Vagina (tissue), 2 donors: ENCODE results near the gene FLNB. TPM values are rescaled to one million over a fixed set of nuclear protein-coding genes. Genes with fewer than 3 reads are reported as not detected.

Experiments used
- DNase-seq, 2 donors: peaks; one replicate each; pipeline ENCODE4 v3.0.0-alpha.2; 2017; ENCODE audit errors: extremely low spot score in 2 of 2
- H3K27ac ChIP-seq: fragments of 200-600 bp; sonication (generic); one replicate; pipeline ENCODE4 v1.5.1; 2019
- H3K27me3 ChIP-seq: fragments of 200-600 bp; sonication (generic); one replicate; pipeline ENCODE4 v1.5.1; 2019
- H3K36me3 ChIP-seq, 2 donors: fragments of 200-600 bp; sonication (generic); one replicate each; pipeline ENCODE4 v1.5.1; 2017 to 2019
- H3K4me1 ChIP-seq: fragments of 200-600 bp; sonication (generic); one replicate; pipeline ENCODE4 v1.5.1; 2019
- H3K4me3 ChIP-seq, 2 donors: fragments of 200-600 bp; sonication (generic); 1 replicate in 1 of 2; 2 replicates in 1 of 2; pipeline ENCODE4 v1.5.1; 2016 to 2019
- H3K9me3 ChIP-seq: fragments of 200-600 bp; sonication (generic); one replicate; pipeline ENCODE4 v1.5.1; 2019
- POLR2A ChIP-seq, 2 donors: fragments of 450-650 bp; IDR thresholded peaks; one replicate each; pipeline ENCODE4 v1.6.1; 2017; ENCODE audit warnings: antibody characterized with exemption in 2 of 2, mild to moderate bottlenecking in 2 of 2, moderate library complexity in 2 of 2
- POLR2AphosphoS5 ChIP-seq, 2 donors: sonication (generic); formaldehyde crosslinking; IDR thresholded peaks; one replicate each; pipeline ENCODE4 v1.9.0; 2017; ENCODE audit warnings: antibody characterized with exemption in 2 of 2, mild to moderate bottlenecking in 2 of 2, low read depth in 1 of 2; ENCODE audit not compliant: insufficient read depth in 1 of 2
- intact Hi-C: fragments of 100-400 bp; cut with DNase I; formaldehyde crosslinking; loops from one replicate; pipeline ENCODE4 v1.15.1; 2023
- total RNA-seq: library from RNA; depleted of rRNA; stranded (reverse); fragments of >200 nt; gene quantifications from one replicate; pipeline ENCODE4 v1.2.3, GENCODE V29; 2016
- TF ChIP-seq, protein P1 (sequence below), 3 experiments: fragments of 450-650 bp in 2 of 3; fragments of 200-600 bp in 1 of 3; sonication (generic) in 1 of 3; IDR thresholded peaks; one replicate each; pipeline ENCODE4 v1.5.1; 2017 to 2019; ENCODE audit warnings: antibody characterized with exemption in 3 of 3, mild to moderate bottlenecking in 2 of 3, moderate library complexity in 2 of 3

Gene FLNB
- total RNA-seq, 1 donor from 2014 or later, result 147 TPM

DNA sequence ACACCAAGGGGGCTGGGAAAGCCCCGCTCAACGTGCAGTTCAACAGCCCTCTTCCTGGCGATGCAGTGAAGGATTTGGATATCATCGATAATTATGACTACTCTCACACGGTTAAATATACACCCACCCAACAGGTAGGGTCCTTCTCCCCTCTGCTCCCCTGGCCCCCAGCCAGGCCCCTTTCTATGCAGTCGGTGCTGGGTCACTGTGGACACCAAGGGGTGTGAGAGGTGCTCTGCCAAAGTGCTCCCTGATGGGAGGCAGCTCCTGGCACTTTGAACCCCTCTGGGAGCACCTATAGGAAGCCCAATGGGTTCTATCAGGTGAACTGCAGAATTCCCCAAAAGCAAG is 103.9 kb downstream of the FLNB start:
- no peaks in the 10 kb centered on the region for H3K27me3 ChIP-seq
- H3K27ac ChIP-seq, result peak overlapping the region; percentile 46
- peaks cover 23% of the 10 kb centered on the region for H3K4me1 ChIP-seq
- H3K4me3 ChIP-seq, result no peak overlapping the region
- peaks cover 0 to 44% of the 10 kb centered on the region in 2 donors for H3K36me3 ChIP-seq
- intact Hi-C loops, result no loop called here
- no peaks in the 10 kb centered on the region for H3K9me3 ChIP-seq
- TF ChIP-seq POLR2AphosphoS5 (IDR thresholded peaks at IDR 0.05; ENCODE audit: insufficient read depth in 1 of 2, low read depth in 1 of 2), result no peak
- TF ChIP-seq, protein P1, sequence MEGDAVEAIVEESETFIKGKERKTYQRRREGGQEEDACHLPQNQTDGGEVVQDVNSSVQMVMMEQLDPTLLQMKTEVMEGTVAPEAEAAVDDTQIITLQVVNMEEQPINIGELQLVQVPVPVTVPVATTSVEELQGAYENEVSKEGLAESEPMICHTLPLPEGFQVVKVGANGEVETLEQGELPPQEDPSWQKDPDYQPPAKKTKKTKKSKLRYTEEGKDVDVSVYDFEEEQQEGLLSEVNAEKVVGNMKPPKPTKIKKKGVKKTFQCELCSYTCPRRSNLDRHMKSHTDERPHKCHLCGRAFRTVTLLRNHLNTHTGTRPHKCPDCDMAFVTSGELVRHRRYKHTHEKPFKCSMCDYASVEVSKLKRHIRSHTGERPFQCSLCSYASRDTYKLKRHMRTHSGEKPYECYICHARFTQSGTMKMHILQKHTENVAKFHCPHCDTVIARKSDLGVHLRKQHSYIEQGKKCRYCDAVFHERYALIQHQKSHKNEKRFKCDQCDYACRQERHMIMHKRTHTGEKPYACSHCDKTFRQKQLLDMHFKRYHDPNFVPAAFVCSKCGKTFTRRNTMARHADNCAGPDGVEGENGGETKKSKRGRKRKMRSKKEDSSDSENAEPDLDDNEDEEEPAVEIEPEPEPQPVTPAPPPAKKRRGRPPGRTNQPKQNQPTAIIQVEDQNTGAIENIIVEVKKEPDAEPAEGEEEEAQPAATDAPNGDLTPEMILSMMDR (IDR thresholded peaks at IDR 0.05), result no peak
- no peak for DNase-seq

DNA sequence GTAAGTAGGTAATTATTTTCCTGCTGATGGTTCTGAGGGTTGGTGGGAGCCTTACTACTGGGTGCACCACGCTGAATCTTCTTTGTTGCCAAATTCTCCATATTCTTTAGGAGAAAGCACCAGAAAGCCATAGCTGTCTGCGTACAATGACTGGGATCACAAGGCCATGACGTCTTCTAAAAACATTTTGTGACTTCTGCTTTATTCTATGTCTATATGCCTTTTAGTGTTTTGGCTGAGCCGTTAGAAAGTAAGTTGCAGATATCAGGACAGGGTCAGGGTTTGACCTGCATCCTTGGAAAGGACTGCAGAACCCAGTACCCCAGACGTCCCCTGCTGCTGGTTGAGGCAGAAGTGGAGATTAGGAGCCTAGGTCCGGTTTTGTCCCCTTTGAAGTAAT is 107.0 kb downstream of the FLNB start:
- Histone ChIP-seq H3K4me3 (no peak overlapping the region), H3K4me1 (peaks cover 38% of the 10 kb centered on the region), H3K27ac (no peak overlapping the region), H3K27me3 (no peaks in the 10 kb centered on the region), H3K36me3 (peaks cover 0 to 45% of the 10 kb centered on the region in 2 donors), H3K9me3 (no peaks in the 10 kb centered on the region)
- intact Hi-C loops, result no loop called here
- no peak for TF ChIP-seq POLR2A (IDR thresholded peaks at IDR 0.05)
- TF ChIP-seq POLR2AphosphoS5 (IDR thresholded peaks at IDR 0.05; ENCODE audit: insufficient read depth in 1 of 2, low read depth in 1 of 2), result no peak
- TF ChIP-seq, protein P1 (IDR thresholded peaks at IDR 0.05), result no peak
- DNase-seq, result no peak

DNA sequence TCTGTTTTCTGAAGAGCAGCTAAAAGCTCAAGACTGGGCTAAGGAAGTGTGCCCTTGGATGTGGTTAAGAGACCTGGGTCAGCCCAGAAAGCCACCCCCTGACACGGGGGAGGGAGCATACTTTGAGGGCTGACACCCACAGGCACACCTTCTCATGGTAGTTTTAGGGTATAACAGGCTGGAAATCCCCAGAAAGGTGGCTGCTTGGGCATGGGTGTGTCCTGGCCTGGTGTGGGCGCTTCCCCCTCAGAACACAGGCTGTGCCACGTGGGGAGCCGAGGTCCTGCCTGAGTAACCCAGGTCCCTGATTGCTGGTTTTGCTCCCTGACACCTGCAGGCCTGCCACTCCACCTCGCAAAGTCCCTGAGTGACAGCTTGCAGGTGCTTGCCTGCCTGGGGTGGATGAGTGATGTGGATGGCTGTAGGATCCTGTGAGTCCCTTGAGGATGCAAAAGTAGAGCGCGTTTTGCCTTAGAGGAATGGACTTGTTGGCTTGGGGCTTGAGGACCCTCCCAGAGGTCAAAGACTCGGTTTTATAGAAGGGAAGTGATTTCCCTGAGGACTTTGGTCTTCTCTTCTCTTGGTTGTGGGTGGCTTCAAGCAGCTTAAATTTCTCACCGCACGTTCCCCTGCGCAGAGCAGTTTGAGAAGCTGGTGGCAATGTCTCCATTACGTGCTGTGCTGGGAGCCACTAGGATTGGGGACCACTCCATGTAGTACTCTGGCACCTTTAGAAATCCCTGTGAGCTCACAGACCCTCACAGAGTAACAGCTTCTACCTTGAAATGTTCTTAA is 108.1 kb downstream of the FLNB start:
- H3K9me3 ChIP-seq, result no peaks in the 10 kb centered on the region
- peaks cover 0 to 40% of the 10 kb centered on the region in 2 donors for H3K36me3 ChIP-seq
- H3K27me3 ChIP-seq, result no peaks in the 10 kb centered on the region
- DNase-seq, result no peak
- no peak overlapping the region for H3K27ac ChIP-seq
- peaks cover 33% of the 10 kb centered on the region for H3K4me1 ChIP-seq
- H3K4me3 ChIP-seq, result no peak overlapping the region
- no peak for TF ChIP-seq POLR2AphosphoS5 (IDR thresholded peaks at IDR 0.05; ENCODE audit: insufficient read depth in 1 of 2, low read depth in 1 of 2)
- TF ChIP-seq POLR2A (IDR thresholded peaks at IDR 0.05), result no peak
- intact Hi-C loops, result no loop called here

DNA sequence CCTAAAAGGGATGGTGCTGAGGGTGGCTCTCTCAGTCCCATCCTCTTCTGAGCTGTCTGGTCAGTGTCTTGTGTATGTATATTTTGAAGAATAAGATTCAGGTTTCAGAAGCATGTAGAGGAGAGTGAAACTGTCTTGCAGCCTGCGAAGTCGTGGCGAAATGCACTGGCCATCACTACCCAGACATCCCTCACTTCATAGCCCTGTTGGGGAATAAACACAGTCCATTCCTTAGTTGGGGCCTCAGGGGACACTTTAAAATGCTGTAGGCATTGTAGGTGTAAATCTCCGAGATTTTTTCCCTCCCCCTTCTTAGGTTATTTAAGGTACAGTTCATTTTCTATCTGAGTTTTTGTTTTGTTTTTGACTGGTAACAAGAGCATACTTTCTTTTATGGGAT is 108.8 kb downstream of the FLNB start:
- Histone ChIP-seq H3K4me3 (no peak overlapping the region), H3K36me3 (peaks cover 0 to 43% of the 10 kb centered on the region in 2 donors), H3K4me1 (peaks cover 33% of the 10 kb centered on the region), H3K9me3 (no peaks in the 10 kb centered on the region), H3K27ac (peak overlapping the region; percentile 22), H3K27me3 (no peaks in the 10 kb centered on the region)
- TF ChIP-seq POLR2A (IDR thresholded peaks at IDR 0.05) (no peak), POLR2AphosphoS5 (IDR thresholded peaks at IDR 0.05; ENCODE audit: insufficient read depth in 1 of 2, low read depth in 1 of 2) (no peak)
- TF ChIP-seq, protein P1 (IDR thresholded peaks at IDR 0.05), result no peak
- no peak for DNase-seq
- intact Hi-C loops, result no loop called here

DNA sequence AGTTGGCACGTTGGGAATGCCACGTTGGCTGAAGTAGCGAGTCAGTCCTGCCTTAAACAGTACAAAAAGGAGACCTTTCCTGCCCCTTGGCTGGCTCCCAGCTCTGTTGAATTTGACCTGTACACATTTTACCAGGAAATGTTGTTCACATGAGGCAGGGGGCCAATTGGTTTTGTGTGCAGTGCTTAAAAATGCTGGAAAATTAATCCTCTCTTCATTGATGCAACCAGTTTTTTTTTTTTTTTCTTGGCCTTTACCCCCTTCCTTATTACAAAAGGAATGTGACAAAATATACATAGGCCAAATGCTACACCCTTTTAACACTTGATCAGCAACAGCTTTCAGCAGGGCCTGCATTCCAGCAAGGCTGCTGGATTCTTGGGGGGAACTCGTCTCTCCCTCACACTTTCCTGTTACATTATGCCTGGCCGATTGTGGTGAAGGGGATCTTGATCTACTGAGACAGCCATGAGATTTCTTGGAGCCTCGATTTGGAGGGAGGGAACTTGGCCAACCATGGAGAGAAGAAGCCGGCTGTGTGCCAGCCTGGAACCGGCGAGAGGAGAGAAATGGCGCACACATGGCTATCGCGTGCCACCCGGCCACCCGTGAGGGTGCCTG is 109.4 kb downstream of the FLNB start:
- TF ChIP-seq POLR2AphosphoS5 (IDR thresholded peaks at IDR 0.05; ENCODE audit: insufficient read depth in 1 of 2, low read depth in 1 of 2) (no peak), POLR2A (IDR thresholded peaks at IDR 0.05) (no peak)
- TF ChIP-seq, protein P1 (IDR thresholded peaks at IDR 0.05), result no peak
- DNase-seq, result no peak
- Histone ChIP-seq H3K4me1 (peaks cover 26% of the 10 kb centered on the region), H3K4me3 (no peak overlapping the region), H3K36me3 (peaks cover 0 to 41% of the 10 kb centered on the region in 2 donors), H3K27ac (peak overlapping the region; percentile 22), H3K9me3 (no peaks in the 10 kb centered on the region), H3K27me3 (no peaks in the 10 kb centered on the region)
- intact Hi-C loops, result no loop called here
